PFSK-1 (cell line): ENCODE data around the gene CLCN6.

ENCODE experiments used
- POLR2AphosphoS5 ChIP-seq: IDR thresholded peaks from 2 replicates; pipeline ENCODE4 v1.6.1; 2012; ENCODE audit warnings: low read depth, mild to moderate bottlenecking, control low read depth, low read length, moderate library complexity
- REST ChIP-seq, 2 experiments: IDR thresholded peaks; 2 replicates each; pipeline versions ENCODE4 v1.6.1 to v1.8.0; 2011 to 2012; ENCODE audit warnings: low read depth in 2 of 2, low read length in 2 of 2, control low read depth in 1 of 2, inconsistent platforms in 1 of 2, mild to moderate bottlenecking in 1 of 2, moderate library complexity in 1 of 2; ENCODE audit not compliant: insufficient read depth in 1 of 2
- SIN3A ChIP-seq: IDR thresholded peaks from 2 replicates; pipeline ENCODE4 v1.6.1; 2012; ENCODE audit warnings: mild to moderate bottlenecking, low read length, moderate library complexity, borderline replicate concordance; ENCODE audit not compliant: insufficient read depth
- TAF1 ChIP-seq: IDR thresholded peaks from 2 replicates; pipeline ENCODE4 v1.6.1; 2012; ENCODE audit warnings: low read length, control low read depth, borderline replicate concordance; ENCODE audit not compliant: insufficient read depth

GRCh38 chr1:11784993-11785769 lies 20.8 kb upstream of the CLCN6 start:
- TF ChIP-seq REST (IDR thresholded peaks at IDR 0.05; ENCODE audit: insufficient read depth in 1 of 2, low read depth in 2 of 2, low read length in 2 of 2) = no peak
- no peak for TF ChIP-seq POLR2AphosphoS5
- no peak for TF ChIP-seq TAF1
- no peak for TF ChIP-seq SIN3A
